ENCODE measurements around the gene LHX1. TPM values are rescaled to one million over a fixed set of nuclear protein-coding genes. Genes with fewer than 3 reads are reported as not detected.

LHX1 gene
- total and polyA plus RNA-seq, 3 donors from 2014 or later: 0.06 to 0.51 (median 0.39) TPM

DNA sequence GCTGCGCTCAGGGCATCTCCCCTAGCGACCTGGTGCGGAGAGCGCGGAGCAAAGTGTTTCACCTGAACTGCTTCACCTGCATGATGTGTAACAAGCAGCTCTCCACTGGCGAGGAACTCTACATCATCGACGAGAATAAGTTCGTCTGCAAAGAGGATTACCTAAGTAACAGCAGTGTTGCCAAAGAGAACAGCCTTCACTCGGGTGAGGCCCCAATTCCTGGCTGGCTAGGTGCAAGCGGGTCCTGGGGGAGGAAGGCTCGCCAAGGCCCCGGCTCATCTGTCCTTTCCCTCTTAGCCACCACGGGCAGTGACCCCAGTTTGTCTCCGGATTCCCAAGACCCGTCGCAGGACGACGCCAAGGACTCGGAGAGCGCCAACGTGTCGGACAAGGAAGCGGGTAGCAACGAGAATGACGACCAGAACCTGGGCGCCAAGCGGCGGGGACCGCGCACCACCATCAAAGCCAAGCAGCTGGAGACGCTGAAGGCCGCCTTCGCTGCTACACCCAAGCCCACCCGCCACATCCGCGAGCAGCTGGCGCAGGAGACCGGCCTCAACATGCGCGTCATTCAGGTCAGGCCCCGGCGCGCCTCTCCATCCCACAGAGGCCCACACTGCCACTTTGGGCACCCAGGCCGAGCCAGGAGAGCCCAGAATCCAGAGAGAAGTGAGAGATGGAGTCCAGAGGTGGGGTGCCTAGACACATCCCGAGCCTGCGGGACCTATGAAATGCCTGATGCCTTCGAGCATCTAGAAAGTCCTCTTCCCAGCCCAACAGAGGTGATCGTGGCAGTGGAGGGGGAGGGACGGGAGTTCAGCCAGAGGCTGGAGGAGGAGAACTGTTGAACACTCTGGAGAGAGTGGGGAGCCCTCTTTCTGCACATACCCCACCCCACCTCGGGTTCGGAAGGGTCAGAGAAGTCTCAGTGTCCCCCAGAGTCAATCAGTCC, 3.3 kb downstream of the LHX1 start:
- Histone ChIP-seq H3K4me3 (no peak overlapping the region), H3K36me3 (ENCODE audit: low read depth, missing control alignments) (no peaks in the 10 kb centered on the region), H3K27me3 (peaks cover 15% of the 10 kb centered on the region), H3K9me3 (no peaks in the 10 kb centered on the region), H3K4me1 (peaks cover 27% of the 10 kb centered on the region), H3K27ac (no peak overlapping the region)
- WGBS, 2 donors: 9 to 10% methylated on average over 27 to 51 of the region's 52 CpGs
- TF ChIP-seq, protein P1, sequence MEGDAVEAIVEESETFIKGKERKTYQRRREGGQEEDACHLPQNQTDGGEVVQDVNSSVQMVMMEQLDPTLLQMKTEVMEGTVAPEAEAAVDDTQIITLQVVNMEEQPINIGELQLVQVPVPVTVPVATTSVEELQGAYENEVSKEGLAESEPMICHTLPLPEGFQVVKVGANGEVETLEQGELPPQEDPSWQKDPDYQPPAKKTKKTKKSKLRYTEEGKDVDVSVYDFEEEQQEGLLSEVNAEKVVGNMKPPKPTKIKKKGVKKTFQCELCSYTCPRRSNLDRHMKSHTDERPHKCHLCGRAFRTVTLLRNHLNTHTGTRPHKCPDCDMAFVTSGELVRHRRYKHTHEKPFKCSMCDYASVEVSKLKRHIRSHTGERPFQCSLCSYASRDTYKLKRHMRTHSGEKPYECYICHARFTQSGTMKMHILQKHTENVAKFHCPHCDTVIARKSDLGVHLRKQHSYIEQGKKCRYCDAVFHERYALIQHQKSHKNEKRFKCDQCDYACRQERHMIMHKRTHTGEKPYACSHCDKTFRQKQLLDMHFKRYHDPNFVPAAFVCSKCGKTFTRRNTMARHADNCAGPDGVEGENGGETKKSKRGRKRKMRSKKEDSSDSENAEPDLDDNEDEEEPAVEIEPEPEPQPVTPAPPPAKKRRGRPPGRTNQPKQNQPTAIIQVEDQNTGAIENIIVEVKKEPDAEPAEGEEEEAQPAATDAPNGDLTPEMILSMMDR (IDR thresholded peaks at IDR 0.05): no peak
- TF ChIP-seq POLR2A (IDR thresholded peaks at IDR 0.05): no peak
- intact Hi-C loops (cut with DNase I; ENCODE audit: low total_unique reads): no loop called here
- DNase-seq: no peak

DNA sequence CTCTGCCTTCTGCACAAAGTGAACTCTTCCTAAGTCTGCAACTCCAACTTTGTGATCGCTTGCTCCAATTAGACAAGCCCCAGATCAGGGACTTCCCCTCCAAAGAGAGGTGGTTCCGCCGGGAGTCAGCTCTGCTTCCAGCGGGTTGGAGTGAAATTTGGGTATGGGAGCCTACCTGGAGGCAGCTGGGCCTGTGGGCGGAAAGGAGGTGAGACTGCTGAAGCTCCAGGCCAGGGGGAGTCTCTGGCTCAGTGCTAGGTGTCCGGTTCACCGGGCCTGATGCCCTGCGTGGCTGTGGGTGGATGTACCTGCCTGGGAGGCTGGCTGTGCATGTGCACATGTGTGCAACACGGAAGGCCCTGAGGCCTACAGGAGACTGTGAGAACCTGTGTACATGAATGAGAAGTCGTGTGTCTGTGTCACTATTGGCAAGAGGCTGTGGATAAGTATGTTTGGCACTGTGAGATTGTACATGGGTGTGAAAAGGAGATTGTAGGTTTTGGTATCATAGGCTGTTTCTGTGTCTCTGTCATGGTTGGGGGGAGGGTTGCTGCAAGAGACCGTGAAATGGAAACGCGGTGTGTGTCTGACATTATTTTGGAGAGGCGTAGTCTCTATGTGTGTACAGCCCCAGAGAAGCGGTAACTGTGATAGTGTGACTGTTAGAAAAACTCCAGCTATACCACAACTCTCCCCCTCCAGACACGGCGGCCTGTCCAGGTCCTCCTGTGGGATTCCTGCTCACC, 4.2 kb downstream of the LHX1 start:
- DNase-seq: no peak
- no peaks in the 10 kb centered on the region for H3K9me3 ChIP-seq
- H3K36me3 ChIP-seq (ENCODE audit: low read depth, missing control alignments): no peaks in the 10 kb centered on the region
- 24 to 31% methylated on average over 11 to 17 of the region's 17 CpGs for WGBS, 2 donors
- H3K27ac ChIP-seq: no peak overlapping the region
- intact Hi-C loops (cut with DNase I; ENCODE audit: low total_unique reads): no loop called here
- peaks cover 20% of the 10 kb centered on the region for H3K4me1 ChIP-seq
- TF ChIP-seq, protein P1 (IDR thresholded peaks at IDR 0.05): no peak
- no peak for TF ChIP-seq POLR2A (IDR thresholded peaks at IDR 0.05)
- H3K27me3 ChIP-seq: peaks cover 19% of the 10 kb centered on the region
- H3K4me3 ChIP-seq: no peak overlapping the region

DNA sequence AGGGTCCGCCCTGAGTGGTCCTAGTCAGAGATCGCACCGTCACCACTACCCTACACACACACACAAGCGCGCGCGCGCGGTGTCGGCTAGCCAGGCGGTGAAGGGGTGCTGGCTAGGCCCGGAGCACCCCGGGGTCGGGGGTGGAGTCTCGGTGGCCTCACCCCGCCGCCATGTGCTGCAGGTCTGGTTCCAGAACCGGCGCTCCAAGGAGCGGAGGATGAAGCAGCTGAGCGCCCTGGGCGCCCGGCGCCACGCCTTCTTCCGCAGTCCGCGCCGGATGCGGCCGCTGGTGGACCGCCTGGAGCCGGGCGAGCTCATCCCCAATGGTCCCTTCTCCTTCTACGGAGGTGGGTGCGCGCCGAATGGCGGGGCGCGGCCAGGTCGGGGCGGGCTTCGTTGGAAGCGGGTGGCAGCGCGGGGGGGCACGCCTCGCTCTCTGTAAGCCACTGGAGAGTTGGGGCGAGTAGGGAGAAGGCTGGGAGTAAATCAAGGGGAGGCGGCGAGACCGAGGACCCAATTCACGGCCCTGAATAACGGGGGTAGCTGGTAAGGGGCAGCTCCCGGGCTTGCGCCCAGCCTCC, 4.8 kb downstream of the LHX1 start:
- peak overlapping the region in 1 of 2 donors; percentile 29 for H3K4me3 ChIP-seq
- peaks cover 16% of the 10 kb centered on the region for H3K4me1 ChIP-seq
- H3K36me3 ChIP-seq (ENCODE audit: low read depth, missing control alignments): no peaks in the 10 kb centered on the region
- H3K27me3 ChIP-seq: peaks cover 17% of the 10 kb centered on the region
- H3K27ac ChIP-seq: no peak overlapping the region
- intact Hi-C loops (cut with DNase I; ENCODE audit: low total_unique reads): no loop called here
- no peak for DNase-seq
- H3K9me3 ChIP-seq: no peaks in the 10 kb centered on the region
- TF ChIP-seq, protein P1 (IDR thresholded peaks at IDR 0.05): no peak
- no peak for TF ChIP-seq POLR2A (IDR thresholded peaks at IDR 0.05)
- 8 to 11% methylated on average over 12 to 20 of the region's 57 CpGs for WGBS, 2 donors

DNA sequence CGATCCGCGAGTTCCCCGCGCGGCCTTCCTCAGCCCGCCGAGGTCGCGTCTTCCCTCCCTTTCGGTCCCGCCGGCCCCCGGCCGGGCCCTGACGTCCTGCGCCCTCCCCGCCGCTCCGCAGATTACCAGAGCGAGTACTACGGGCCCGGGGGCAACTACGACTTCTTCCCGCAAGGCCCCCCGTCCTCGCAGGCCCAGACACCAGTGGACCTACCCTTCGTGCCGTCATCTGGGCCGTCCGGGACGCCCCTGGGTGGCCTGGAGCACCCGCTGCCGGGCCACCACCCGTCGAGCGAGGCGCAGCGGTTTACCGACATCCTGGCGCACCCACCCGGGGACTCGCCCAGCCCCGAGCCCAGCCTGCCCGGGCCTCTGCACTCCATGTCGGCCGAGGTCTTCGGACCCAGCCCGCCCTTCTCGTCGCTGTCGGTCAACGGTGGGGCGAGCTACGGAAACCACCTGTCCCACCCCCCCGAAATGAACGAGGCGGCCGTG, 5.4 kb downstream of the LHX1 start:
- Histone ChIP-seq H3K27ac (no peak overlapping the region), H3K27me3 (peaks cover 11% of the 10 kb centered on the region), H3K9me3 (no peaks in the 10 kb centered on the region), H3K36me3 (ENCODE audit: low read depth, missing control alignments) (no peaks in the 10 kb centered on the region), H3K4me3 (peak overlapping the region in 1 of 2 donors; percentile 26), H3K4me1 (peaks cover 10% of the 10 kb centered on the region)
- no peak for DNase-seq
- no peak for TF ChIP-seq POLR2A (IDR thresholded peaks at IDR 0.05)
- intact Hi-C loops (cut with DNase I; ENCODE audit: low total_unique reads): no loop called here
- WGBS, 2 donors: 3 to 5% methylated on average over 18 to 54 of the region's 59 CpGs
